Measurements from ENCODE around the gene RBMS3. TPM values are rescaled to one million over a fixed set of nuclear protein-coding genes. Genes with fewer than 3 reads are reported as not detected.
"Not testable (repeated sequence)": the region's sequence is repeated elsewhere in the genome, so short reads cannot be mapped to it uniquely, and the experiment has no call there.

Gene RBMS3
- total and polyA plus RNA-seq, 9 donors = 15.9 to 77.4 (median 25.9) TPM

GRCh38 chr3:29392625-29393388 lies 111.9 kb downstream of the RBMS3 start:
- Histone ChIP-seq H3K4me3 (ENCODE audit: low read length) (no peak overlapping the region), H3K4me1 (ENCODE audit: control insufficient read depth, insufficient read depth, low read length) (no peaks in the 10 kb centered on the region), H3K9me3 (replicated peaks; ENCODE audit: control insufficient read depth, low read depth, low read length) (no peaks in the 10 kb centered on the region), H3K27ac (ENCODE audit: low read length) (no peak overlapping the region), H3K27me3 (ENCODE audit: control insufficient read depth, insufficient read depth, low read length) (no peaks in the 10 kb centered on the region), H3K36me3 (ENCODE audit: control insufficient read depth, insufficient read depth, low read length) (no peaks in the 10 kb centered on the region)
- DNase-seq = no peak

GRCh38 chr3:29393946-29394345 lies 113.1 kb downstream of the RBMS3 start:
- H3K36me3 ChIP-seq (ENCODE audit: control insufficient read depth, insufficient read depth, low read length); H3K4me3 ChIP-seq (ENCODE audit: low read length); H3K27me3 ChIP-seq (ENCODE audit: control insufficient read depth, insufficient read depth, low read length); DNase-seq; H3K4me1 ChIP-seq (ENCODE audit: control insufficient read depth, insufficient read depth, low read length); H3K9me3 ChIP-seq (replicated peaks; ENCODE audit: control insufficient read depth, low read depth, low read length); H3K27ac ChIP-seq (ENCODE audit: low read length): not testable (repeated sequence)
- 80% methylated on average over 2 of the region's 4 CpGs for WGBS (ENCODE audit: insufficient coverage)

GRCh38 chr3:29397406-29397805 lies 116.5 kb downstream of the RBMS3 start:
- no CpG with 5 or more reads among the region's 3 CpGs for WGBS (ENCODE audit: insufficient coverage)
- Histone ChIP-seq H3K36me3 (ENCODE audit: control insufficient read depth, insufficient read depth, low read length) (no peaks in the 10 kb centered on the region), H3K27ac (ENCODE audit: low read length) (no peak overlapping the region)

GRCh38 chr3:29398787-29399186 lies 117.9 kb downstream of the RBMS3 start:
- Histone ChIP-seq H3K27ac (ENCODE audit: low read length) (peak overlapping the region; percentile 38), H3K4me1 (ENCODE audit: control insufficient read depth, insufficient read depth, low read length) (no peaks in the 10 kb centered on the region), H3K36me3 (ENCODE audit: control insufficient read depth, insufficient read depth, low read length) (no peaks in the 10 kb centered on the region), H3K27me3 (ENCODE audit: control insufficient read depth, insufficient read depth, low read length) (no peaks in the 10 kb centered on the region), H3K9me3 (replicated peaks; ENCODE audit: control insufficient read depth, low read depth, low read length) (no peaks in the 10 kb centered on the region), H3K4me3 (ENCODE audit: low read length) (no peak overlapping the region)
- WGBS (ENCODE audit: insufficient coverage) = no CpG with 5 or more reads among the region's 4 CpGs
- DNase-seq = peak; percentile 88

More at GRCh38 chr3:29397406-29397805, 116.5 kb downstream of the RBMS3 start:
- no peaks in the 10 kb centered on the region for H3K4me1 ChIP-seq (ENCODE audit: control insufficient read depth, insufficient read depth, low read length)
- no peak overlapping the region for H3K4me3 ChIP-seq (ENCODE audit: low read length)
- DNase-seq = no peak
- no peaks in the 10 kb centered on the region for H3K27me3 ChIP-seq (ENCODE audit: control insufficient read depth, insufficient read depth, low read length)
- no peaks in the 10 kb centered on the region for H3K9me3 ChIP-seq (replicated peaks; ENCODE audit: control insufficient read depth, low read depth, low read length)

- Histone ChIP-seq H3K4me3 (ENCODE audit: low read length) (no peak overlapping the region), H3K4me1 (ENCODE audit: control insufficient read depth, insufficient read depth, low read length) (peaks cover 4% of the 10 kb centered on the region), H3K9me3 (replicated peaks; ENCODE audit: control insufficient read depth, low read depth, low read length) (no peaks in the 10 kb centered on the region), H3K27ac (ENCODE audit: low read length) (no peak overlapping the region), H3K27me3 (ENCODE audit: control insufficient read depth, insufficient read depth, low read length) (no peaks in the 10 kb centered on the region), H3K36me3 (ENCODE audit: control insufficient read depth, insufficient read depth, low read length) (peaks cover 2% of the 10 kb centered on the region)
- WGBS (ENCODE audit: insufficient coverage) = no CpG with 5 or more reads among the region's 1 CpG
- DNase-seq = no peak
These were observed 125.5 kb downstream of the RBMS3 start for GRCh38 chr3:29406291-29406832.

GRCh38 chr3:29408676-29409075 lies 127.8 kb downstream of the RBMS3 start:
- H3K27me3 ChIP-seq (ENCODE audit: control insufficient read depth, insufficient read depth, low read length) = no peaks in the 10 kb centered on the region
- DNase-seq = no peak
- H3K4me3 ChIP-seq (ENCODE audit: low read length) = no peak overlapping the region
- H3K27ac ChIP-seq (ENCODE audit: low read length) = no peak overlapping the region
- WGBS (ENCODE audit: insufficient coverage) = no CpG with 5 or more reads among the region's 3 CpGs
- H3K36me3 ChIP-seq (ENCODE audit: control insufficient read depth, insufficient read depth, low read length) = peaks cover 2% of the 10 kb centered on the region
- peaks cover 4% of the 10 kb centered on the region for H3K4me1 ChIP-seq (ENCODE audit: control insufficient read depth, insufficient read depth, low read length)
- no peaks in the 10 kb centered on the region for H3K9me3 ChIP-seq (replicated peaks; ENCODE audit: control insufficient read depth, low read depth, low read length)

GRCh38 chr3:29409409-29409808 lies 128.5 kb downstream of the RBMS3 start:
- H3K9me3 ChIP-seq (replicated peaks; ENCODE audit: control insufficient read depth, low read depth, low read length) = no peaks in the 10 kb centered on the region
- H3K4me3 ChIP-seq (ENCODE audit: low read length) = no peak overlapping the region
- no peaks in the 10 kb centered on the region for H3K27me3 ChIP-seq (ENCODE audit: control insufficient read depth, insufficient read depth, low read length)
- H3K36me3 ChIP-seq (ENCODE audit: control insufficient read depth, insufficient read depth, low read length) = peaks cover 2% of the 10 kb centered on the region
- no peak overlapping the region for H3K27ac ChIP-seq (ENCODE audit: low read length)
- no CpG with 5 or more reads among the region's 2 CpGs for WGBS (ENCODE audit: insufficient coverage)
- DNase-seq = no peak
- H3K4me1 ChIP-seq (ENCODE audit: control insufficient read depth, insufficient read depth, low read length) = peaks cover 4% of the 10 kb centered on the region

- H3K9me3 ChIP-seq (replicated peaks; ENCODE audit: control insufficient read depth, low read depth, low read length) = no peaks in the 10 kb centered on the region
- WGBS (ENCODE audit: insufficient coverage) = no CpG with 5 or more reads among the region's 3 CpGs
- DNase-seq = no peak
- no peaks in the 10 kb centered on the region for H3K27me3 ChIP-seq (ENCODE audit: control insufficient read depth, insufficient read depth, low read length)
- peaks cover 9% of the 10 kb centered on the region for H3K4me1 ChIP-seq (ENCODE audit: control insufficient read depth, insufficient read depth, low read length)
- peaks cover 2% of the 10 kb centered on the region for H3K36me3 ChIP-seq (ENCODE audit: control insufficient read depth, insufficient read depth, low read length)
- no peak overlapping the region for H3K4me3 ChIP-seq (ENCODE audit: low read length)
- no peak overlapping the region for H3K27ac ChIP-seq (ENCODE audit: low read length)
These were observed 129.3 kb downstream of the RBMS3 start for GRCh38 chr3:29410220-29410619.

GRCh38 chr3:29410660-29411405 lies 130.0 kb downstream of the RBMS3 start:
- WGBS (ENCODE audit: insufficient coverage) = no CpG with 5 or more reads among the region's 3 CpGs
- no peaks in the 10 kb centered on the region for H3K9me3 ChIP-seq (replicated peaks; ENCODE audit: control insufficient read depth, low read depth, low read length)
- peaks cover 9% of the 10 kb centered on the region for H3K4me1 ChIP-seq (ENCODE audit: control insufficient read depth, insufficient read depth, low read length)
- no peak overlapping the region for H3K27ac ChIP-seq (ENCODE audit: low read length)
- peaks cover 2% of the 10 kb centered on the region for H3K36me3 ChIP-seq (ENCODE audit: control insufficient read depth, insufficient read depth, low read length)
- no peaks in the 10 kb centered on the region for H3K27me3 ChIP-seq (ENCODE audit: control insufficient read depth, insufficient read depth, low read length)
- DNase-seq = peak; percentile 63
- H3K4me3 ChIP-seq (ENCODE audit: low read length) = no peak overlapping the region

GRCh38 chr3:29412110-29412509 lies 131.2 kb downstream of the RBMS3 start:
- DNase-seq = no peak
- H3K27me3 ChIP-seq (ENCODE audit: control insufficient read depth, insufficient read depth, low read length) = no peaks in the 10 kb centered on the region
- peaks cover 2% of the 10 kb centered on the region for H3K36me3 ChIP-seq (ENCODE audit: control insufficient read depth, insufficient read depth, low read length)
- no CpG with 5 or more reads among the region's 1 CpG for WGBS (ENCODE audit: insufficient coverage)
- H3K9me3 ChIP-seq (replicated peaks; ENCODE audit: control insufficient read depth, low read depth, low read length) = no peaks in the 10 kb centered on the region
- H3K4me3 ChIP-seq (ENCODE audit: low read length) = no peak overlapping the region
- H3K27ac ChIP-seq (ENCODE audit: low read length) = no peak overlapping the region
- peaks cover 9% of the 10 kb centered on the region for H3K4me1 ChIP-seq (ENCODE audit: control insufficient read depth, insufficient read depth, low read length)
